ENCODE results near the gene PCDHGB7.
"Not testable (repeated sequence)": the region's sequence is repeated elsewhere in the genome, so short reads cannot be mapped to it uniquely, and the experiment has no call there.

The PCDHGB7 gene

DNA sequence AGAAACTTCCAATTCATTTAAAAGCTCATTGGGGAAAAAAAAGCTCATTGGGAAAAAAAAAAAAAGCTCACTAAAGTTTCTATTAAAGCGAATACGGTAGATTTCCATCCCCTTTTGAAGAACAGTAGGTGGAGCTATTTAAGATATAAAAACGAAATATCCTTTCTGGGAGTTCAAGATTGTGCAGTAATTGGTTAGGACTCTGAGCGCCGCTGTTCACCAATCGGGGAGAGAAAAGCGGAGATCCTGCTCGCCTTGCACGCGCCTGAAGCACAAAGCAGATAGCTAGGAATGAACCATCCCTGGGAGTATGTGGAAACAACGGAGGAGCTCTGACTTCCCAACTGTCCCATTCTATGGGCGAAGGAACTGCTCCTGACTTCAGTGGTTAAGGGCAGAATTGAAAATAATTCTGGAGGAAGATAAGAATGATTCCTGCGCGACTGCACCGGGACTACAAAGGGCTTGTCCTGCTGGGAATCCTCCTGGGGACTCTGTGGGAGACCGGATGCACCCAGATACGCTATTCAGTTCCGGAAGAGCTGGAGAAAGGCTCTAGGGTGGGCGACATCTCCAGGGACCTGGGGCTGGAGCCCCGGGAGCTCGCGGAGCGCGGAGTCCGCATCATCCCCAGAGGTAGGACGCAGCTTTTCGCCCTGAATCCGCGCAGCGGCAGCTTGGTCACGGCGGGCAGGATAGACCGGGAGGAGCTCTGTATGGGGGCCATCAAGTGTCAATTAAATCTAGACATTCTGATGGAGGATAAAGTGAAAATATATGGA is 13.0 kb downstream of the PCDHGB7 start, which contains the start of gene PCDHGA12:
PCDHGA12 (plus strand) TSS at position 176 of the 782 bp plus-strand sequence; CDS start at position 429, 253 bp downstream.
- no peak for DNase-seq (ENCODE audit: low read depth)

DNA sequence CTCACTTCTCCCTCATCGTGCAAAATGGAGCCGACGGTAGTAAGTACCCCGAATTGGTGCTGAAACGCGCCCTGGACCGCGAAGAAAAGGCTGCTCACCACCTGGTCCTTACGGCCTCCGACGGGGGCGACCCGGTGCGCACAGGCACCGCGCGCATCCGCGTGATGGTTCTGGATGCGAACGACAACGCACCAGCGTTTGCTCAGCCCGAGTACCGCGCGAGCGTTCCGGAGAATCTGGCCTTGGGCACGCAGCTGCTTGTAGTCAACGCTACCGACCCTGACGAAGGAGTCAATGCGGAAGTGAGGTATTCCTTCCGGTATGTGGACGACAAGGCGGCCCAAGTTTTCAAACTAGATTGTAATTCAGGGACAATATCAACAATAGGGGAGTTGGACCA is 13.8 kb downstream of the PCDHGB7 start:
- DNase-seq (ENCODE audit: low read depth) = no peak

DNA sequence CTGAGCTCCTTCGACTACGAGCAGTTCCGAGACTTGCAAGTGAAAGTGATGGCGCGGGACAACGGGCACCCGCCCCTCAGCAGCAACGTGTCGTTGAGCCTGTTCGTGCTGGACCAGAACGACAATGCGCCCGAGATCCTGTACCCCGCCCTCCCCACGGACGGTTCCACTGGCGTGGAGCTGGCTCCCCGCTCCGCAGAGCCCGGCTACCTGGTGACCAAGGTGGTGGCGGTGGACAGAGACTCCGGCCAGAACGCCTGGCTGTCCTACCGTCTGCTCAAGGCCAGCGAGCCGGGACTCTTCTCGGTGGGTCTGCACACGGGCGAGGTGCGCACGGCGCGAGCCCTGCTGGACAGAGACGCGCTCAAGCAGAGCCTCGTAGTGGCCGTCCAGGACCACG is 14.8 kb downstream of the PCDHGB7 start:
- not testable (repeated sequence) for DNase-seq (ENCODE audit: low read depth)

DNA sequence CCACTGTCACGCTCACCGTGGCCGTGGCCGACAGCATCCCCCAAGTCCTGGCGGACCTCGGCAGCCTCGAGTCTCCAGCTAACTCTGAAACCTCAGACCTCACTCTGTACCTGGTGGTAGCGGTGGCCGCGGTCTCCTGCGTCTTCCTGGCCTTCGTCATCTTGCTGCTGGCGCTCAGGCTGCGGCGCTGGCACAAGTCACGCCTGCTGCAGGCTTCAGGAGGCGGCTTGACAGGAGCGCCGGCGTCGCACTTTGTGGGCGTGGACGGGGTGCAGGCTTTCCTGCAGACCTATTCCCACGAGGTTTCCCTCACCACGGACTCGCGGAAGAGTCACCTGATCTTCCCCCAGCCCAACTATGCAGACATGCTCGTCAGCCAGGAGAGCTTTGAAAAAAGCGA is 15.2 kb downstream of the PCDHGB7 start:
- DNase-seq (ENCODE audit: low read depth) = not testable (repeated sequence)

DNA sequence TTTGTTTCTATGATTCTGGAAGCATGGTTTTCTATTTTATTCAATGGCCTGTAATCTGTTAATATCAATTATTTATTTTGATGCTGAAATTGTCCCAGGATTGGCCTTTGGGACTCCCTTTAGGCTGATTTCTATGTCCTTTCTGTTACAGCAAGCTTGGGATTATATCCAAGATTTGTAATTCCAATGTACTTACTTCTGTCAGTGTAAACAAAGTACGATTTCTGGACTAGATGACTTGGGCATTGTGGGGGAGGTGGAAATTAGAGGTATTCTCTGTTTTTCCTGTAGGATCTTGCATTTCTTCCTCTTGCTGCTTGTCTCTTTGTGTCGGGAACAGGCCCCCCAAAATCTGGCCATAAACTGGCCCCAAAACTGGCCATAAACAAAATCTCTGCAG is 16.5 kb downstream of the PCDHGB7 start:
- DNase-seq (ENCODE audit: low read depth) = no peak

DNA sequence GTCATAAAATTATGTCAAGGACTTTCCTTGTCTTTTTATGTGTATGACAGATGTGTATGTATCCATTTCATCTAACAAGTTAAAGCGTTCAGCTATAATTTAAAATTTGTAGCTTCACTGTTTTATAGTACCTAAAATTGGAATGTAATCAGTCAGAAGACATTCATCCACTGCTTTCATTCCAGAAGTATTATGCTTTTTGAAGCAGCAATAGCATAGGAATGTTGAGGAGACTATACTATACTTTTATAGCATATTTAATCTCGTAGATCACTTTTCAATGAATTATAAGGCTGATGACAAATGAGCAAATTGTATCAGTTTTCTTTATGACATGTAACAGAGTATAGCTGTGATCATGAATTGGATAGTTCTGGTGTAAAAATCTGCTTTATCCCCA is 19.7 kb downstream of the PCDHGB7 start:
- no peak for DNase-seq (ENCODE audit: low read depth)

DNA sequence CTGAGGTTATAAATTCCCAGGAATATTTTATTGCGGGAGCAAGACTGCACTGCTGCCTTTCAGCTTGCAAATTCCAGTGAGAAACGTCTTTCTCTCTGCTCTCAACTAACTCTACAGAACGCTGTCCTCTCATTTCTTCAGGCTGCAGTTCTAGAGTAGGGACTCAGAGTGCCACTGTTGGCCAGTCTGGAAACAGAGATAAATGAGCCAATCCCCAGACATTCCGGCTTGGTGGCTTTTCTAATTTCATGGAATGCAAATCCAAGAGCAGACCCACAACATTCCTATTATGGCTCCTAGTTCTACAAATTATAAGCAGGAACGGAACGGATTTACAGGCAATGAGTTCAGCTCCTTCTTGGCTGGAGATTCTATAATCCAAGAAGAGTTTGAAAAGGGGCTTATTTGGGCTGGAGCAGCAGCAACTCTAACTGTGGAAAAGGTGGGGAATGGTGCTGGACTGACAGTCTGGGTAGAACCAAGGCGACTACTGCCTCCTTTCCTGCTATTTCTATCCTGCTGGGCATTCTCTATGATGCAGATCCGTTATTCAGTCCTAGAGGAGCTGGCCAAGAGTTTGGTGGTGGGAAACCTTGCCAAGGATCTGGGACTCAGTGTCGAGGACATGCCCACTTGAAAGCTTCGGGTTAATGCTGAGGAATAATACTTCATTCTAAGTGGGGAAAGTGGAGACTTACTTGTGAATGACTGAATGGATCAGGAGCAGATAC is 22.1 kb downstream of the PCDHGB7 start:
- no peak for DNase-seq (ENCODE audit: low read depth)

DNA sequence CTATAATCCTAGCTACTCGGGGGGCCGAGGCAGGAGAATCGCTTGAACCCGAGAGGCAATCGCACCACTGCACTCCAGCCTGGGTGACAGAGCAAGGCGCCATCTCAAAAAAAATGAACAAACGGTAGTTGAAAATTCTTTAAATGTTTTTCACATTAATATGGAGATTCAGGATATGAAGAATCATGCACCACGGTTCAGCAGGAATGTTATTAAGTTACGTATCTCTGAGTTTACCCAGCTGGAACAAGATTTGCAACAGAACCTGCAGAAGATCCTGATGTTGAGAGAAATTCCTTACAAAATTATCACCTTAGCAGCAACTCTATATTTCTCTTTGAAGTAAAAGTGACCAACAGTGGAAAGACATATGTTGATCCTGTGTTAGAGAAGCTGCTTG is 22.9 kb downstream of the PCDHGB7 start:
- no peak for DNase-seq (ENCODE audit: low read depth)

DNA sequence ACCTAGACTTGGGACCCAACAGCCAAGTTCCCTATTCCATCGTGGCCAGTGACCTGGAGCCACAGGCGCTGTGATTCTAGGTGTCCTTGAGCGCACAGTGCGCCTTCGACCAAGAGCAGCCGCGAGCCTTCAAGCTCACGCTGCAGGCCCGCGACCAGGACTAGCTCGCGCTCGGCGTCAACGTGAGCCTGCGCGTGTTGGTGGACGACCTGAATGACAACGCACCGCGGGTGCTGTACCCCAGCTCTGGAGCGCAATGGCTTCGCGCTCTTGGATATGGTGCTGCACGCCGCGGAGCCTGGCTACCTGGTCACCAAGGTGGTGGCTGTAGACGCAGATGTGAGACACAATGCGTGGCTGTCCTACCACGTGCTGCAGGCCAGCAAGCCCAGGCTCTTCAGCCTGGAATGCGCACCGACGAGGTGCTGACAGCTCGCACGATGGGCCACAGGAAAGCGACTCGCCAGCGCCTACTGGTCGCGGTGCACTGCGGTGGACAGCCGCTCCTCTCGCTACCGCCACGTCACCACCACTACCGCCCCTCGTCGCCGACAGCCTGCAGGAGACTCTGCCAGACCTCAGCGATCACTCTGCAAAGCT is 24.2 kb downstream of the PCDHGB7 start:
- no peak for DNase-seq (ENCODE audit: low read depth)

DNA sequence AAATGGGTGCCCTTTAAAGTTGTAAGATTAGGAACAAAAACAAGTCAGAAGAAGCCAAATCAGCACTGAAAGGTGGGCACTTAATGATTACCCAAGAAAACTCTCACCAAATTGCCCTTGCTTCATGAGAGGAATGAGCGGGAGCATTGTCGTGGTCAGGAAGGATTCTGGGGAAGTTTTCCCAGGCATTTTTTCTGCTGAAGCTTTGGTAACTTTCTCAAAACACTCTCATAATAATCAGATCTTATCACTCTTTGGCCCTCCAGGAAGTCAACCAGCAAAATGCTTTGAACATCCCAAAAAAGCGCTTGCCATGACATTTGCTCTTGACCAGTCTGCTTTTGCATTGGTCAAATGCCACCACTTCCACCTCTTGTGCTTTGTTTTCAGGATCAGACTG is 47.9 kb downstream of the PCDHGB7 start:
- no peak for DNase-seq (ENCODE audit: low read depth)

All from activated T-cell treated with anti-CD3 and anti-CD28 coated beads for 48 hours (primary cell).